PC-3 (cell line): ENCODE measurements around the gene MANBA.

ENCODE experiments used
- EZH2phosphoT487 ChIP-seq: fragments of 300-600 bp; sonication (generic); IDR thresholded peaks from 2 replicates; pipeline ENCODE4 v1.6.1; 2018; ENCODE audit warnings: mild to moderate bottlenecking, antibody characterized with exemption, low read length, borderline replicate concordance
- TF ChIP-seq, protein P1 (sequence below): fragments of 300-600 bp; sonication (generic); conservative IDR thresholded peaks from 2 replicates; pipeline ENCODE4 v1.5.1; 2017; ENCODE audit warnings: antibody characterized with exemption, low read depth, mild to moderate bottlenecking, low read length

DNA sequence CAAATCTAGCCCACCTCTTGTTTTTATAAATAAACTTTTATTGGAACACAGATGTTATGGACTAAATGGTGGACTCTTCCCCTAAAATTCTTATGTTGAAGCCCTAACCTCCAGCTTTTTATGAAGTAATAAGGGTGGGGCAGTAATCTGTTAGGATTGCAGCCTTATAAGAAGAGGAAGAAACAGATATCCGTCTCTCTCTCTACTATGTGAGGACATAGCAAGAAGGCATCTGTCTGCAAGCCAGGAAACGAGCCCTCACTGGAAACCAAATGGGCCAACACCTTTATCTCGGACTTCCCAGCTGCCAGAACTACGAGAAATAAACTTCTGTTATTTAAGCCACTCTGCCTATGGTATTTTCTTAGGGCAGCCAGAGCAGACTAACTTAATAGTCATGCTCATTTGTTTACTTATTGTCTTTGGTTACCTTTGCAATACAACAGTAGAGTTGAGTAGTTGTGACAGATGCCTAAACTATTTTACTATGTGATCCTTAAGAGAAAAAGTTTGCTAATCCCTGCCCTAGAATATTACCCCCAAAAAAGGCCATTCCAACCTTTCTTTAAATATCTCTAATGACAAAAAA is 67.4 kb downstream of the MANBA start:
- TF ChIP-seq, protein P1, sequence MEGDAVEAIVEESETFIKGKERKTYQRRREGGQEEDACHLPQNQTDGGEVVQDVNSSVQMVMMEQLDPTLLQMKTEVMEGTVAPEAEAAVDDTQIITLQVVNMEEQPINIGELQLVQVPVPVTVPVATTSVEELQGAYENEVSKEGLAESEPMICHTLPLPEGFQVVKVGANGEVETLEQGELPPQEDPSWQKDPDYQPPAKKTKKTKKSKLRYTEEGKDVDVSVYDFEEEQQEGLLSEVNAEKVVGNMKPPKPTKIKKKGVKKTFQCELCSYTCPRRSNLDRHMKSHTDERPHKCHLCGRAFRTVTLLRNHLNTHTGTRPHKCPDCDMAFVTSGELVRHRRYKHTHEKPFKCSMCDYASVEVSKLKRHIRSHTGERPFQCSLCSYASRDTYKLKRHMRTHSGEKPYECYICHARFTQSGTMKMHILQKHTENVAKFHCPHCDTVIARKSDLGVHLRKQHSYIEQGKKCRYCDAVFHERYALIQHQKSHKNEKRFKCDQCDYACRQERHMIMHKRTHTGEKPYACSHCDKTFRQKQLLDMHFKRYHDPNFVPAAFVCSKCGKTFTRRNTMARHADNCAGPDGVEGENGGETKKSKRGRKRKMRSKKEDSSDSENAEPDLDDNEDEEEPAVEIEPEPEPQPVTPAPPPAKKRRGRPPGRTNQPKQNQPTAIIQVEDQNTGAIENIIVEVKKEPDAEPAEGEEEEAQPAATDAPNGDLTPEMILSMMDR: no peak
- TF ChIP-seq EZH2phosphoT487: no peak
